Measurements from ENCODE around the gene PIGK.

DNA sequence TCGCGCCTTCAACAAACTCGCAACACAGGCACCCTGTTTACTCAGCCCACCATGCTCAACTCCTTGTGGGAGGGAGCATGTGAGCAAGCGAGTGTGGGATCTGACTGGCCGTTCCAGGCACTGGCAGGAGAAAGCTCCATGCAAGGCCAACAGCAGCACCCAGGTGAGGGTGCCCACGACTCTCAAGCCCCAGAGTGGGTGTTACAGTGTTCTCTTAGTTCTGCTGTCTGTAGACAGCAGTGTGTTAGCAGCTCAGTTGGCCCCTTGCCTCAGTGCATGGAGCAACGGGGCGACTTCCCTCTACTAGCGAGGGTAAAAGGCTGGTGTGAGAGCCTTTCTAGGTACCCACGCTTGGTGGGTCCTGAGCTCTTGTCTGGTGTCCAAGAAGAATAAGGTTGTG lies 114.6 kb downstream of the PIGK start:
- no peak for TF ChIP-seq EZH2 (IDR thresholded peaks at IDR 0.05; ENCODE audit: insufficient read depth, poor library complexity, severe bottlenecking)
- TF ChIP-seq EZH2phosphoT487 (IDR thresholded peaks at IDR 0.05; ENCODE audit: insufficient read depth, low read depth), result no peak

All from GM23248 (cell line).